Measurements from ENCODE around the gene TCAP.

- TF ChIP-seq EP300 (IDR thresholded peaks at IDR 0.05; ENCODE audit: borderline replicate concordance in 1 of 2, control insufficient read depth in 1 of 2, low read depth in 2 of 2, low read length in 2 of 2) (no peak), TAF1 (IDR thresholded peaks at IDR 0.05; ENCODE audit: borderline replicate concordance, low read depth, low read length) (no peak), POLR2AphosphoS5 (IDR thresholded peaks at IDR 0.05; ENCODE audit: low read length) (no peak), CTCF (IDR thresholded peaks at IDR 0.05 in 2 of 3, conservative IDR thresholded peaks at IDR 0.05 in 1 of 3; ENCODE audit: control insufficient read depth in 2 of 3, extremely low read depth in 1 of 3, insufficient read depth in 1 of 3, low read depth in 3 of 3, low read length in 3 of 3) (no peak), MXI1 (IDR thresholded peaks at IDR 0.05; ENCODE audit: low read depth, low read length) (no peak), ZNF24 (IDR thresholded peaks at IDR 0.05) (no peak), BMI1 (IDR thresholded peaks at IDR 0.05; ENCODE audit: borderline replicate concordance) (no peak)
Observed at GRCh38 chr17:39639043-39639442, 26.1 kb upstream of the TCAP start.
